Heart left ventricle (tissue), 13 donors: ENCODE data around the gene ABCC11.

Experiments
- POLR2A ChIP-seq, 2 donors: fragments of 450-650 bp; IDR thresholded peaks; one replicate each; pipeline ENCODE4 v1.6.1; 2017; ENCODE audit warnings: antibody characterized with exemption in 2 of 2, mild to moderate bottlenecking in 2 of 2, moderate library complexity in 2 of 2
- TF ChIP-seq, protein P1 (sequence below), 12 donors: fragments of 200-600 bp; sonication (generic) in 4 of 12; IDR thresholded peaks; one replicate each; pipeline versions ENCODE4 v1.5.0 to v1.8.0; 2018 to 2022; ENCODE audit warnings: antibody characterized with exemption in 12 of 12, mild to moderate bottlenecking in 5 of 12
- donor health status: ischemic (EF 13 %, LVEDD 7.1; RV severe dilation, severe dysfunction).
- donor health status: DM: no; HTN: yes; CAD: no.
- donor health status: DM: no; HTN: no; CAD: no.
- donor health status: ischemic (EF 25% LVEDD 6.9; RV normal size, moderate dysfunction).
- donor health status: ischemic (EF 25% LVEDD 5.7; RV mildly dilated, moderate dysfunction).
- donor health status: ischemic (EF 35%, LVEDD 5.7; RV mildly dilated, moderate dysfunction).
- donor health status: nonischemic (EF 11% LVEDD 7.7; RV severe dilation, severe dysfunction).
- donor health status: DM: yes; HTN: yes; CAD: no.
- donor health status: PGD.
- donor health status: ischemic (EF 29% LVEDD 5.4; RV normal size, mild dysfunction).
- donor health status: nonischemic (EF 23%, LVEDD 6.1; RV moderate dilation, normal function).

DNA sequence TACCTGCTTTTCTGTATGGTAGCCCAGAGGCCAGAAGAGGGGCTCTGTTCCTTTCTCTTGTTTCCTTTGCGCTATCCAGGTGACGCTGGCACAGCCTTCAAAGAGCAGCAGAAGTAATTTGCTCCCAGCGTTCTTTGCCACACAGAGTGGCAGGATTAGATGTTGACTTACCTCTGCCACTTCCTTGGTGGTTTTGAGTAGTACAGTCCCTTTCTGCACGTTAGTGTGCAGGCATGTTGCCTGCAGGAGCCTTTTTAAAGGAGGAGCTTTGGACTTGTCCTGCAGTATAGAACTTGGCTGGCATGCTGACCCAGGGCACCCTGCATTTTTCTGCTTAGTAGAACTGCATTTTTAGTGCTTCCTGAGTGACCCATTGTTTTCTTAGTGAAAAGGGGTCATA, at the start of gene ABCC11:
- TF ChIP-seq, protein P1, sequence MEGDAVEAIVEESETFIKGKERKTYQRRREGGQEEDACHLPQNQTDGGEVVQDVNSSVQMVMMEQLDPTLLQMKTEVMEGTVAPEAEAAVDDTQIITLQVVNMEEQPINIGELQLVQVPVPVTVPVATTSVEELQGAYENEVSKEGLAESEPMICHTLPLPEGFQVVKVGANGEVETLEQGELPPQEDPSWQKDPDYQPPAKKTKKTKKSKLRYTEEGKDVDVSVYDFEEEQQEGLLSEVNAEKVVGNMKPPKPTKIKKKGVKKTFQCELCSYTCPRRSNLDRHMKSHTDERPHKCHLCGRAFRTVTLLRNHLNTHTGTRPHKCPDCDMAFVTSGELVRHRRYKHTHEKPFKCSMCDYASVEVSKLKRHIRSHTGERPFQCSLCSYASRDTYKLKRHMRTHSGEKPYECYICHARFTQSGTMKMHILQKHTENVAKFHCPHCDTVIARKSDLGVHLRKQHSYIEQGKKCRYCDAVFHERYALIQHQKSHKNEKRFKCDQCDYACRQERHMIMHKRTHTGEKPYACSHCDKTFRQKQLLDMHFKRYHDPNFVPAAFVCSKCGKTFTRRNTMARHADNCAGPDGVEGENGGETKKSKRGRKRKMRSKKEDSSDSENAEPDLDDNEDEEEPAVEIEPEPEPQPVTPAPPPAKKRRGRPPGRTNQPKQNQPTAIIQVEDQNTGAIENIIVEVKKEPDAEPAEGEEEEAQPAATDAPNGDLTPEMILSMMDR (IDR thresholded peaks at IDR 0.05): no peak
- no peak for TF ChIP-seq POLR2A (IDR thresholded peaks at IDR 0.05)
